ENCODE data around the gene OXCT2. TPM values are rescaled to one million over a fixed set of nuclear protein-coding genes. Genes with fewer than 3 reads are reported as not detected.
A peak's percentile ranks its signal among the peaks of the same experiment; 100 is the strongest.

OXCT2 gene
- total and polyA plus RNA-seq, 9 of the 15 experiments (the other 6 are each of a cell fraction or from before 2014, with no cell fraction given), result 0.08 to 0.64 (median 0.22) TPM; not detected in 2

GRCh38 chr1:39720094-39720999 lies 50.8 kb downstream of the OXCT2 start (continued):
- peak; percentile 84 for TF ChIP-seq REST (IDR thresholded peaks at IDR 0.05; ENCODE audit: borderline replicate concordance)
- no peak for TF ChIP-seq REST (CRISPR knock-in tag; IDR thresholded peaks at IDR 0.05; ENCODE audit: low read depth)
- TF ChIP-seq ILF3 (IDR thresholded peaks at IDR 0.05; ENCODE audit: borderline replicate concordance), result no peak
- TF ChIP-seq ZNF384 (IDR thresholded peaks at IDR 0.05; ENCODE audit: low read depth, low read length), result peak; percentile 87
- no peak for TF ChIP-seq CEBPG (CRISPR knock-in tag; IDR thresholded peaks at IDR 0.05)
- TF ChIP-seq CEBPG (tag; conservative IDR thresholded peaks at IDR 0.05 in 1 of 2, IDR thresholded peaks at IDR 0.05 in 1 of 2), result 0 out of 4 replicates have a peak, but pooled peaks of 1 of the 2 experiments have one; percentile 36
- TF ChIP-seq FOXJ2 (tag; IDR thresholded peaks at IDR 0.05), result peak; percentile 82
- peak; percentile 37; the same call in 1 of the 2 replicates for TF ChIP-seq ARID2 (IDR thresholded peaks at IDR 0.05)
- no peak for TF ChIP-seq XRCC5 (IDR thresholded peaks at IDR 0.05; ENCODE audit: low read depth, low read length)
- TF ChIP-seq ZNF316 (IDR thresholded peaks at IDR 0.05), result peak; percentile 61
- peak; percentile 93 to 97 for TF ChIP-seq RAD21 (CRISPR knock-in tag; conservative IDR thresholded peaks at IDR 0.05 in 1 of 2, IDR thresholded peaks at IDR 0.05 in 1 of 2)
- no peak for TF ChIP-seq RBM17 (IDR thresholded peaks at IDR 0.05; ENCODE audit: borderline replicate concordance, low read depth, low read length)

Measured in K562 (cell line).